Measurements from ENCODE around the gene GUSB.

DNA sequence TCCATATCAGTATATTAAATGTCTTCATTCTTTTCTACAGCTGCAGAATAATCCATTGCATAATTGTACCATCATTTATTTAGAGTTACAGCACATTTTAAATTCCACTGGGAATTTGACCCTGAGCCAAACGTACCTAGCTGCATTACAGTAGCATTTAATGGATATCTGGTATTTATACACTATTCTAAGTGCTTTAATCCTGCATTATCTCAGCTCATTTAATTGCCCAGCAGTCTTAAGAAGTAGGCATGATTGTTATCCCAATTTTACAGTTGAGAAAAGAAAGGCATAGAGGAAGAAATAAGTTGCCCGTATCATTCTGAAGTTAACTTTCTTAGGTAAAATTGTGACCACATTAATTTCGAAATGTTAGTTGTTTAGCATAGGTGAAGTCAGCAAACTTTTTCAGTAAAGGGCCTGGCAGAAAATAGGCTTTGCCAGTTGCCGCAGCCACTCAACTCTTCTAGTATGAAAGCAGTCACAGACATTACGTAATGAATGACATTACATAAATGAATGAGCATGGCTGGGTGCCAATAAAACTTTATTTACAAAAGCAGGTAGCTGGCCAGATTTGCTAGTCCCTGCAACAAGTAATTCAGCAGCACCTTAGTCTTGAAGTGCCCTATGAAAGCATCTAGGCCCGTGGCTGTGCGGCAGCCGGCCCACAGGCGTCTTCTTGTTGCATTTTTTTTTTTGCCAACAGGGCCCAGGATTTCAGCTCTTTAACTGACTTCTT is 30.0 kb downstream of the GUSB start:
- TF ChIP-seq TAF1 (IDR thresholded peaks at IDR 0.05; ENCODE audit: borderline replicate concordance, low read depth, low read length) (no peak), POLR2AphosphoS5 (IDR thresholded peaks at IDR 0.05; ENCODE audit: low read depth, low read length) (no peak)
